SK-N-SH (cell line): ENCODE data around the gene ANKRD1.

Experiments
- CTCF ChIP-seq: fragments of 200-600 bp; sonication (generic); IDR thresholded peaks from 2 replicates; pipeline ENCODE4 v1.6.1; 2017; ENCODE audit warnings: antibody characterized with exemption, mild to moderate bottlenecking, moderate library complexity
- EP300 ChIP-seq, 2 experiments: IDR thresholded peaks; 2 replicates each; pipeline versions ENCODE4 v1.4.0 to v1.6.1; 2012; ENCODE audit warnings: borderline replicate concordance in 1 of 2, low read depth in 1 of 2, low read length in 1 of 2
- MAX ChIP-seq: IDR thresholded peaks from 2 replicates; pipeline ENCODE4 v1.4.0; 2012; ENCODE audit warnings: low read depth
- POLR2AphosphoS5 ChIP-seq: IDR thresholded peaks from 2 replicates; pipeline ENCODE4 v1.6.1; 2012; ENCODE audit warnings: low read depth, low read length
- RCOR1 ChIP-seq: fragments of 150-350 bp; IDR thresholded peaks from 2 replicates; pipeline ENCODE4 v1.6.1; 2017; ENCODE audit warnings: antibody characterized with exemption, low read length
- REST ChIP-seq: IDR thresholded peaks from 2 replicates; pipeline ENCODE4 v1.6.1; 2012; ENCODE audit warnings: mild to moderate bottlenecking, low read depth, low read length, moderate library complexity
- YY1 ChIP-seq: IDR thresholded peaks from 2 replicates; pipeline ENCODE4 v1.4.0; 2012; ENCODE audit warnings: low read depth, mild to moderate bottlenecking

- peak; percentile 61 for TF ChIP-seq POLR2AphosphoS5
- peak; percentile 21; the same call in 1 of the 2 replicates for TF ChIP-seq REST
- 0 out of 2 replicates have a peak, but pooled peaks have one; percentile 17 for TF ChIP-seq MAX
- TF ChIP-seq EP300 (IDR thresholded peaks at IDR 0.05; ENCODE audit: borderline replicate concordance in 1 of 2, low read depth in 1 of 2, low read length in 1 of 2), result peak; percentile 50 to 97; a peak in 3 of 4 replicates
- no peak for TF ChIP-seq RCOR1
- TF ChIP-seq YY1, result no peak
- TF ChIP-seq CTCF, result no peak
Observed at GRCh38 chr10:90920986-90921666, at the start of gene ANKRD1.
